SK-N-SH treated with all-trans-retinoic acid at 6 μM for 48 hours (cell line): ENCODE measurements around the gene ASCC3.

Experiments
- ATAC-seq: fragments of 200-7000 bp; cut with Tn5 transposase; 3 replicates; pipeline ENCODE4 v1.9.1; 2020; ENCODE audit warnings: mild to moderate bottlenecking, moderate library complexity
- ARNTL ChIP-seq: fragments of 450-650 bp; formaldehyde crosslinking; IDR thresholded peaks from 2 replicates; pipeline ENCODE4 v1.5.0; 2020; ENCODE audit warnings: low read depth, mild to moderate bottlenecking, moderate library complexity, borderline replicate concordance
- BACH2 ChIP-seq: fragments of 250-450 bp; sonication (Bioruptor Pico); IDR thresholded peaks from 2 replicates; pipeline ENCODE4 v1.9.0; 2021; ENCODE audit warnings: mild to moderate bottlenecking, borderline replicate concordance
- CREB5 ChIP-seq: fragments of 250-450 bp; sonication (Bioruptor Pico); IDR thresholded peaks from 2 replicates; pipeline ENCODE4 v1.5.1; 2020; ENCODE audit warnings: low read depth, mild to moderate bottlenecking, moderate library complexity
- CSDC2 ChIP-seq: fragments of 250-450 bp; sonication (Bioruptor Pico); IDR thresholded peaks from 2 replicates; pipeline ENCODE4 v1.5.0; 2020; ENCODE audit warnings: mild to moderate bottlenecking, moderate library complexity
- CSRNP3 ChIP-seq: fragments of 250-450 bp; sonication (Bioruptor Pico); IDR thresholded peaks from 2 replicates; pipeline ENCODE4 v1.5.1; 2021; ENCODE audit warnings: mild to moderate bottlenecking, moderate library complexity
- ESRRG ChIP-seq: fragments of 250-450 bp; sonication (Bioruptor Pico); IDR thresholded peaks from 2 replicates; pipeline ENCODE4 v1.6.1; 2021; ENCODE audit warnings: mild to moderate bottlenecking
- GLIS3 ChIP-seq: fragments of 250-450 bp; sonication (Bioruptor Pico); IDR thresholded peaks from 2 replicates; pipeline ENCODE4 v1.5.0; 2020; ENCODE audit warnings: mild to moderate bottlenecking, moderate library complexity
- ISL1 ChIP-seq: fragments of 250-450 bp; sonication (Bioruptor Pico); IDR thresholded peaks from 2 replicates; pipeline ENCODE4 v2.1.2; 2022; ENCODE audit warnings: mild to moderate bottlenecking, moderate library complexity
- OSR1 ChIP-seq: fragments of 250-450 bp; sonication (Bioruptor Pico); IDR thresholded peaks from 2 replicates; pipeline ENCODE4 v1.8.0; 2022; ENCODE audit warnings: moderate library complexity, mild to moderate bottlenecking, inconsistent platforms
- POU6F1 ChIP-seq: fragments of 250-450 bp; sonication (Bioruptor Pico); IDR thresholded peaks from 2 replicates; pipeline ENCODE4 v1.8.0; 2021; ENCODE audit warnings: low read depth, mild to moderate bottlenecking, moderate library complexity, borderline replicate concordance
- PPARA ChIP-seq: fragments of 250-450 bp; sonication (Bioruptor Pico); IDR thresholded peaks from 2 replicates; pipeline ENCODE4 v1.5.0; 2020; ENCODE audit warnings: mild to moderate bottlenecking, borderline replicate concordance
- RARB ChIP-seq: fragments of 250-450 bp; sonication (Bioruptor Pico); IDR thresholded peaks from 2 replicates; pipeline ENCODE4 v1.8.0; 2021; ENCODE audit warnings: mild to moderate bottlenecking, moderate library complexity
- SNAI2 ChIP-seq: fragments of 250-450 bp; sonication (Bioruptor Pico); IDR thresholded peaks from 2 replicates; pipeline ENCODE4 v1.5.0; 2020; ENCODE audit warnings: mild to moderate bottlenecking, moderate library complexity
- TCF4 ChIP-seq: fragments of 250-450 bp; sonication (Bioruptor Pico); IDR thresholded peaks from 2 replicates; pipeline ENCODE4 v1.8.0; 2021; ENCODE audit warnings: mild to moderate bottlenecking, moderate library complexity, borderline replicate concordance
- TOX ChIP-seq: fragments of 250-450 bp; sonication (Bioruptor Pico); IDR thresholded peaks from 2 replicates; pipeline ENCODE4 v1.8.0; 2021; ENCODE audit warnings: mild to moderate bottlenecking, moderate library complexity, borderline replicate concordance
- ZC3H10 ChIP-seq: fragments of 250-450 bp; sonication (Bioruptor Pico); IDR thresholded peaks from 2 replicates; pipeline ENCODE4 v1.5.1; 2021; ENCODE audit warnings: mild to moderate bottlenecking, moderate library complexity
- ZFP3 ChIP-seq: fragments of 250-450 bp; sonication (Bioruptor Pico); IDR thresholded peaks from 2 replicates; pipeline ENCODE4 v1.5.0; 2020; ENCODE audit warnings: mild to moderate bottlenecking, moderate library complexity
- ZFP30 ChIP-seq: fragments of 450-650 bp; formaldehyde crosslinking; IDR thresholded peaks from 2 replicates; pipeline ENCODE4 v1.5.0; 2022; ENCODE audit warnings: mild to moderate bottlenecking, moderate library complexity
- ZNF565 ChIP-seq: fragments of 450-650 bp; formaldehyde crosslinking; conservative IDR thresholded peaks from 2 replicates; pipeline ENCODE4 v1.5.0; 2020; ENCODE audit warnings: low read depth, mild to moderate bottlenecking, moderate library complexity
- ZNF70 ChIP-seq: fragments of 450-650 bp; formaldehyde crosslinking; IDR thresholded peaks from 2 replicates; pipeline ENCODE4 v1.5.0; 2020; ENCODE audit warnings: mild to moderate bottlenecking, moderate library complexity
- ZNF8 ChIP-seq: fragments of 450-650 bp; formaldehyde crosslinking; IDR thresholded peaks from 2 replicates; pipeline ENCODE4 v1.5.0; 2020; ENCODE audit warnings: mild to moderate bottlenecking, moderate library complexity
- TF ChIP-seq, protein P1 (sequence below): fragments of 250-450 bp; sonication (Bioruptor Pico); IDR thresholded peaks from 2 replicates; pipeline ENCODE4 v1.8.0; 2020; ENCODE audit warnings: mild to moderate bottlenecking, moderate library complexity, borderline replicate concordance
- TF ChIP-seq, protein P2 (sequence below): fragments of 250-450 bp; sonication (Bioruptor Pico); IDR thresholded peaks from 2 replicates; pipeline ENCODE4 v1.5.0; 2020; ENCODE audit warnings: mild to moderate bottlenecking, moderate library complexity

Gene ASCC3

DNA sequence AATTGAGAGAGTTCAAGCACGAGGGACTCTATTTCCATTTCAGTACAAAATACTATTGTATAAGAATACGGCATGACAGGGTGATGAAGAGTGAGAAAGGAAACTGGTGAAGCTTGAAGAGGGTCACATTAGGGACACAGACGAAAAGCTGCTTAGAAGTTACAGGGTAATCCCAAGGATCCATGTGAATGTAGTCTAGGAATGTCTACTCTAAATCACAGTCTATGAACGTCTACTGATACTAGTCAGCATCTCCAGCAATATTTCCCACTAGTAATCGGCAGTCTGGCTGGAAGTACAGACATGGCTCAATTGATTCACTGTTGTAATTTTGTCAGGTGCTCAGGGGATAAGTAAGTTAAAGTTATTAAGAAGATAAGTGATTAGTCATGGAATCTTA is 156.4 kb downstream of the ASCC3 start:
- TF ChIP-seq OSR1 (CRISPR knock-in tag) (no peak), PPARA (no peak), ISL1 (CRISPR knock-in tag) (no peak), ZNF70 (CRISPR knock-in tag) (no peak), POU6F1 (no peak), CSDC2 (CRISPR knock-in tag) (no peak), ZFP3 (no peak), ZNF8 (CRISPR knock-in tag) (no peak), ARNTL (CRISPR knock-in tag) (no peak), CREB5 (CRISPR knock-in tag) (no peak), BACH2 (CRISPR knock-in tag) (no peak), ESRRG (CRISPR knock-in tag) (no peak), TOX (CRISPR knock-in tag) (no peak), CSRNP3 (CRISPR knock-in tag) (no peak), GLIS3 (CRISPR knock-in tag) (no peak), TCF4 (CRISPR knock-in tag) (no peak), RARB (CRISPR knock-in tag) (no peak), ZFP30 (CRISPR knock-in tag) (no peak), ZC3H10 (CRISPR knock-in tag) (no peak)
- TF ChIP-seq, protein P1, sequence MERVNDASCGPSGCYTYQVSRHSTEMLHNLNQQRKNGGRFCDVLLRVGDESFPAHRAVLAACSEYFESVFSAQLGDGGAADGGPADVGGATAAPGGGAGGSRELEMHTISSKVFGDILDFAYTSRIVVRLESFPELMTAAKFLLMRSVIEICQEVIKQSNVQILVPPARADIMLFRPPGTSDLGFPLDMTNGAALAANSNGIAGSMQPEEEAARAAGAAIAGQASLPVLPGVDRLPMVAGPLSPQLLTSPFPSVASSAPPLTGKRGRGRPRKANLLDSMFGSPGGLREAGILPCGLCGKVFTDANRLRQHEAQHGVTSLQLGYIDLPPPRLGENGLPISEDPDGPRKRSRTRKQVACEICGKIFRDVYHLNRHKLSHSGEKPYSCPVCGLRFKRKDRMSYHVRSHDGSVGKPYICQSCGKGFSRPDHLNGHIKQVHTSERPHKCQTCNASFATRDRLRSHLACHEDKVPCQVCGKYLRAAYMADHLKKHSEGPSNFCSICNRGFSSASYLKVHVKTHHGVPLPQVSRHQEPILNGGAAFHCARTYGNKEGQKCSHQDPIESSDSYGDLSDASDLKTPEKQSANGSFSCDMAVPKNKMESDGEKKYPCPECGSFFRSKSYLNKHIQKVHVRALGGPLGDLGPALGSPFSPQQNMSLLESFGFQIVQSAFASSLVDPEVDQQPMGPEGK (CRISPR knock-in tag), result no peak
- ATAC-seq, result no peak

DNA sequence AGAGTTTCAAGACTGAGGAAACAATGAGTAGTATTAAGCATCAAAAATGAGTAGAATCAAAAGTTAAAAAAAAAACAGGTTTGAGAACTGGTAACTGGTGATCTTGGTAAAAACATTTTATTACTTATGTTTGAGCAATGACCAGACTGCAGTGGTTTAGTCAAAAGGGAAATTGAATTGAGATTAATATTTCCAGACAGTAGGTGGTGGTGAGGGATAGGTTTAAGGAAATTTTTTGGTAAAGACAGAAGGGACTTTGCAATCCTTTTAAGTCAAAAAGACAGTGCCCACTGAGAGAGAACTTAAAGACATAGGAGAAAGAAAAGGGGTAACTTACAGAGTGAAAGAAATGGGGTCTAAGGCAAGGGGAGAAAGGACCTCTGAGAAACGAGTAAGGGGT is 156.9 kb downstream of the ASCC3 start:
- ATAC-seq, result no peak
- TF ChIP-seq SNAI2 (CRISPR knock-in tag) (no peak), ESRRG (CRISPR knock-in tag) (no peak), TOX (CRISPR knock-in tag) (no peak), ZNF8 (CRISPR knock-in tag) (no peak), ISL1 (CRISPR knock-in tag) (no peak), ZC3H10 (CRISPR knock-in tag) (no peak), POU6F1 (no peak), BACH2 (CRISPR knock-in tag) (no peak), OSR1 (CRISPR knock-in tag) (no peak), ZNF565 (CRISPR knock-in tag) (no peak), ARNTL (CRISPR knock-in tag) (no peak), TCF4 (CRISPR knock-in tag) (no peak), RARB (CRISPR knock-in tag) (no peak), PPARA (no peak), GLIS3 (CRISPR knock-in tag) (no peak), ZFP3 (no peak), ZNF70 (CRISPR knock-in tag) (no peak)
- TF ChIP-seq, protein P2, sequence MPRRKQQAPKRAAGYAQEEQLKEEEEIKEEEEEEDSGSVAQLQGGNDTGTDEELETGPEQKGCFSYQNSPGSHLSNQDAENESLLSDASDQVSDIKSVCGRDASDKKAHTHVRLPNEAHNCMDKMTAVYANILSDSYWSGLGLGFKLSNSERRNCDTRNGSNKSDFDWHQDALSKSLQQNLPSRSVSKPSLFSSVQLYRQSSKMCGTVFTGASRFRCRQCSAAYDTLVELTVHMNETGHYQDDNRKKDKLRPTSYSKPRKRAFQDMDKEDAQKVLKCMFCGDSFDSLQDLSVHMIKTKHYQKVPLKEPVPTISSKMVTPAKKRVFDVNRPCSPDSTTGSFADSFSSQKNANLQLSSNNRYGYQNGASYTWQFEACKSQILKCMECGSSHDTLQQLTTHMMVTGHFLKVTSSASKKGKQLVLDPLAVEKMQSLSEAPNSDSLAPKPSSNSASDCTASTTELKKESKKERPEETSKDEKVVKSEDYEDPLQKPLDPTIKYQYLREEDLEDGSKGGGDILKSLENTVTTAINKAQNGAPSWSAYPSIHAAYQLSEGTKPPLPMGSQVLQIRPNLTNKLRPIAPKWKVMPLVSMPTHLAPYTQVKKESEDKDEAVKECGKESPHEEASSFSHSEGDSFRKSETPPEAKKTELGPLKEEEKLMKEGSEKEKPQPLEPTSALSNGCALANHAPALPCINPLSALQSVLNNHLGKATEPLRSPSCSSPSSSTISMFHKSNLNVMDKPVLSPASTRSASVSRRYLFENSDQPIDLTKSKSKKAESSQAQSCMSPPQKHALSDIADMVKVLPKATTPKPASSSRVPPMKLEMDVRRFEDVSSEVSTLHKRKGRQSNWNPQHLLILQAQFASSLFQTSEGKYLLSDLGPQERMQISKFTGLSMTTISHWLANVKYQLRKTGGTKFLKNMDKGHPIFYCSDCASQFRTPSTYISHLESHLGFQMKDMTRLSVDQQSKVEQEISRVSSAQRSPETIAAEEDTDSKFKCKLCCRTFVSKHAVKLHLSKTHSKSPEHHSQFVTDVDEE (CRISPR knock-in tag), result no peak
- TF ChIP-seq, protein P1 (CRISPR knock-in tag), result no peak
- TF ChIP-seq, all 23 proteins: peak for 0
